Stimulated activated CD4-positive, alpha-beta T cell treated with anti-CD3 and anti-CD28 coated beads, Interleukin-15, amount 100 ng/mL, for 48 hours (primary cell): Measurements from ENCODE around the gene DCT.

ENCODE experiments used
- DNase-seq, 2 donors: peaks; one replicate each; pipeline ENCODE4 v3.0.0-alpha.2; 2020; ENCODE audit warnings: low read depth in 2 of 2

DCT gene

DNA sequence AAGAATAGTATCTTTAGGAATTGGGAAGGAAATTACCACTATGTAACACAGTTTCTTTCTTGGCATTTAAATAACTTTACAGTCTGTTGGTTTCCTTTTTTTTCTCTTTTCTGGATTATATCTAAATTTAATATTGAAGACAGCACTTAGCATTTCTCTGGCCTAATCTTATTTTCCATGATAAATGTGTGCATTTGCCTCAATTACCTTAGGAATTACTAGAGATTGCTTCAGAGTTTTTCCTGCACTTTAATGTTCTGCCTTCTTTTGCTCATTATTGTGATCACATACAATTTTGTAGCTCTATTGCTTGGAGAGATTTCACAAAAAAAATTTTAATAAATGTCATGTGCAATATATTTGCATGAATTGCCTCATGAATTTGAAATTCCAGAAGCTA, 25.1 kb downstream of the DCT start:
- no peak for DNase-seq

DNA sequence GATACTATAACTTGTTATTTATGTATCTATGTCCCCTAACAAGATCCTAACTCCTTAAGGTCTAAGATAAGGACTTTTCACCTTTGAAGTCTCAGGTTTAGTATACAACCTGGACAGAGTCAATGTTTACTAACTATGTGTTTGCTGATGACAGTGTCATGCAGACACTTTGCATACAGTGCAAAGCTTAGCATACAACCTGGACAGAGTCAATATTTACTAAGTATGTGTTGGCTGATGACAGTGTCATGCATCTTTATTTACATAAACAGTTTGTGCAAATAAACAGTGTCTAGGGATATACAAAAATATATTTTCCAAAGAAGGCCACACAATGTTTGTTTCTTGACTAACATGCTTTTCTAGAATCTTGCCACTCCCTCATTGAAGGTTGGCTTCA, 34.7 kb downstream of the DCT start:
- DNase-seq: no peak

DNA sequence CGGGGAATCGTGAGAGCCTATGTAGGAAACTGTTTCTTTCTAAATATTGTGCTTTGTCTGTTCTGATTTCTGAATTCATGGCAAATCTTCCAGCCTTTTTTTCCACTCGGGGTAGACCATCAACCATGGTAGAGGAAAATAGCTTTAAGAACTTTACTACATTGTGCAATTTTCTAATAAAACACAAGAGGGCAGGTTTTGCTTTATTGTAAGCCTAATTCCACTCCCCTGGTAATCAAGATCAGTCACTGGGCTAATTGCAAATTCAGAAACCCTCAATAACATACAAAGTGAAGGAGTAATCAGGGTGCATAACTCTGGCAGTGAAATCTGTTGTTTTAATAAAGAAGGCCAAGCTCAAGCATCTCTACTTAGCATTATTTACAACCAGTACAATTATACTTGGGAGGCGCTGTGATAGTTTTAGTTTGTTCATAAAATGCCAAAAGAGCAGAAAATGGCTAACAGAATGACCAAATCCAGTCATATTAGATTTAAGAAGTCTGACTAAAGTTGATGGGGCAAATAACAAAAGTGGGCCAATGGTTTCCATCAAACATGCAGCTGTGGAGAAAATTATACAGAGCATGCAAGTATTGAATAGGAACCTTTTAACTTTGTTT, 43.8 kb downstream of the DCT start:
- DNase-seq: no peak

DNA sequence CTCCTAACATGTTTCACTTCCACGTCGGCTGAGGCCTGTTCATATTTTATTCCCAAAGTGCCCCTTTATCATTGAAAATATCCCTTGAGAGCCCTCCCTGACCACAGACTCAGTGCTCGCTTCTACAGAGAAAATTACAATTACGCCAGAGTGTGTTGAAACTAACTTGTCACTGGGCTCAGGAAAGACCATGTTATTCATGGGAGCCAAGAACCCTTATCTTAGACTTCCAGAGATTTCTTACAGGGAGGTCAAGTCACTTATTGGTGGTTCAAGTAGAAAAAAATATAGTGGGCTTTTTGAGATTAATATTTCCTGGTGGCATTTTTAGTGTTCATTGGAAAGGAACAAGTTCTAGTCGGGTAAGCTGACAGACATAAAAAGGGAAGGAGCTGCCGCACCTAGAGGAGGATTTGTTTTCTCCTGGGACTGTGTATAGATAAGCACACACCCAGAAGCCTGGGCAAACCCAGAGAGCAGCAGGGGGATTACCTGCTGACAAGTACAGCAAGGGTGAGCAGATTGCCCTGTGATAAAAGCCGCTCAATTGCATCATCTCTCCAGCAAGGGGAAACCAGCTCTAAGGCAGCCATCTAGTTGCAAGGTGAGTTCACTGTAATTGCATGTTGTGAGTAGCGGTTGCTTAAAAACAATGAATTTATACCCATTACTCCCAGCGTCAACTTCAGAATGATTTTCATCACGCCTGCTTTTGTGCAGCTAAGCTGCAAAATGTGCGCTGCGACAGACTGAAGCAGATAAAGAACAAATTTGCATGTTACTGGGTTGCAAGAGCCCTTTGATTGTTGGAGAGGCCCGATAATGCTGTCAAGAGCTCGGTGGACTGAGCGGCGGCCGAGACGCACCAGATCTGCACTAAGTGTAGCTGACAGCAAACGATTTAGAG, 46.2 kb downstream of the DCT start:
- peak in 1 of 2 donors; percentile 19 for DNase-seq

DNA sequence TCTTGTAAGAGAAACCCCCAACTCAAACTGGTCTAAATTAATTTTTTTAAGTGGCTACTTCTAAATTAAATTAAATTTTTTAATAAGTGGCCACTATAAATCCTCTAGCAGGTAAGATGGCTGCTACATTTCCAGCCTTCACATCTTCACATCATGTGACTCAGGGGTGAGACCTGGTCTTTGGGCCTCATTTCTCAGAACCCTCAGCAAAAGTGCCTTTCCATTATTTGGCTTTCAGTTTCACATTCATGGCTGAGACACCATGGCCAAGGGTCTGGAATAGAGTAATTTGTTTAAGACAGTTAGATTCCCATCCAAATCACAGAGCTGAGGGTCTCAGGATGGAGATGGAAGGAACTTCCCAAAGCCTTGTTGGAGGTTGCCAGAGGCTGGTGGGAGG, 47.5 kb downstream of the DCT start:
- DNase-seq: no peak

DNA sequence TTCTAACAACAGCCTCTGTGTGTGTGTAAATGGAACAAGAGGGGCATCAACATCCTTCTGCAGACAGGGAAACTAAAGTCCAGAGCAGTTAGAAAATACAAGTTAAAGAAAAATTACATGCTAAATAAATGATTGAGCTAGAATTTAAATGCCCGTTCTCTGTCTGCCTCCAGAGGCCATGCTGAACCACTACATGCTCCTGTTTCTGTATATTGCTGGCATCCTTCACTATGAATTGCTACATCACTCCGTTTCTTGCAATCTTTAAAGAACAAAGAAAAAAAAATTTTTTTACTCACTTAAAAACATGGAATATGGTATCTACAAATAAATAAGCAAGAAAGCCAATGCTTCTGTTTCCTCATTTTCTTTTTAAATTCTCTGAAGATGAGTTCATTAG, 47.9 kb downstream of the DCT start:
- no peak for DNase-seq

DNA sequence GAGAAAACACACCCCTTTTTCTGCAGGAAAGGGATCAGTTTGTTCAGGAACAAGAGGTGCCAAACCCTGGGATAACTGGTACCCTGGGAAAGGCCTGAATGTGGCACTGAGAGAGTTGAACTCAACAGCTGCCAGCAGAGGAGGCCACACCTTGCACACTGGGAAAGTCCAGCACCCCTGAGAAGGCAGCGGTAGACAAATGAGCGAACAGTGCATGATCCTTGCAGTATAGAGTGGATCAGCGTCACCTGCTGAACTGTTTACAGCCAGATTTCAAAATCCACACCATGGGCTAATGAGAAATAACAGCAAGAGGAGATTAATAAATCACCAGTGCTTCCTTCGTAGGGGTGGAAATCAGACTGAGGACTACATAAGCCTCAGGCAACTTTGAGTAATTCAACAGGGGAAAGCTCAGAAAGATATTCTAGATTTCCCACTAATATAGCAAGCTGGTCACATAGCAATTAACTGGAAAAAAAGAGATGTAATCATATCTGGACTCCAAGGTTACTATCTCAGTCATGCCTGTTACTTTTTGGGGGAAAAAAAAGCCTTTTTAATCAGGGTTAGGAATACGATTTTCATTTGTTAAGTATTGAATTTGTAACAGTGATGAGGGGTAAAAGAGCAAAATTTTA, 52.0 kb downstream of the DCT start:
- DNase-seq: no peak

DNA sequence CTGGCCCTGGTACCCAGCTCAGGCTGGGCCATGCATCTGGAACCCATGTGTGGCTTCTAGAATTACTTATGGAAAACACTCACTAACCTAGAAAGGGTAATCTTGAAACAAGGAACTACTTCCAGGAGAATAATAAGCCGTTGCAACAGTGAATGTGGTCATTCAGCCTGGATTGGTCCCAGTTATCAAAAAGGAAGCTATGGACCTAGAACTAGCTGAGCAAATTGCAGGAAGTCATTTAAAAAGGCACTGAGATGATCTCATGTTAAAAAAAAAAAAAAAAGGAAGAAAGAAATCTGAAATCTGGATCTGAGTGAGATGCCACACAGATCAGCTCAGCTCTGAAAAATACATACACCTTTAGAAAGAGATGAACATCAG, 59.6 kb downstream of the DCT start:
- DNase-seq: no peak

DNA sequence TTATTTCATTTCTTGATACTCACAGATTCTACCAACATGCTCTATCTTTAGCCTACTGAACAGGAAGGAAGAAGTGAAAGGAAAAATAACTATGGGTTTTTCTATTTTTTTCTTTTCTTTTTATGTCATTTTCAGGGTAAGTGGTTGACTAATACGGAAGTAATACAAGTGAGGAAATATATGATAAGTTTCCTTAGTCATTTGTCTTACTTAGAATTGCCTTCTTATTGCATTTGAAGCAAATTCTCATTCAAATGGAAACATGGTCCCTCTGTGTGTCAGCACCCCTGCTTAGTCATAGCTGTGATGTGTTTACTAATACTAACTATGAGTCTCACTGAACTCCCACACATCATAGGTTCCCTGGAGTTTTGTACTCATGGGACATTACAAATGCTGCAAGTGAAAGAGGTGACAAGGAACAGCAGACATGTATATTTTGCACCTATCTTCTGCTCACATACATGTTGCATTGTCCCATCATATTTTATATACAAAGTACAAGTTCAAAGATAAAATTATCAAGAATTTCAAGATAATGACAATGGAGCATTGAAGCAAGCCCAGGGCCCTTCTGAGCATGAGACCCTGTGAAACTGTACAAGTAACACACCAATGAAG, 60.1 kb downstream of the DCT start:
- DNase-seq: peak; percentile 26 to 41

DNA sequence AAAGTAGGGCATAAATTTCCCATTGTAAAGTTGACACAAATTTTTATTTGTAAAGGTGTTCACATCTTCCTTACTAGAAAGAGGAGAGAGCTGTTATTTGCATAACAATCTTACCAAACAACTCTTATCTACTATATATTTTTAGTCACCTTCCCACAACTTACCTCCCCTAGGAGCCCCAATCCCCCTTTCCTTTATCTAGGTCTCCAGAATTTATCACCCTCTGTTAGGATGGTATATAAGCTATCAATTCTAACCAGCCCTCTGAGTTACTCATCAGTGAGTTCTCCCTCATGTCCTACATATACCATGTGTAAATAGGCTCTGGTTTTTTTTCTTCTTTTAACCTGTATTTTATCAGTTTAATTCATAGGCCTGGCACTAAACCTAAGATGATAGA, 62.2 kb downstream of the DCT start:
- no peak for DNase-seq

DNA sequence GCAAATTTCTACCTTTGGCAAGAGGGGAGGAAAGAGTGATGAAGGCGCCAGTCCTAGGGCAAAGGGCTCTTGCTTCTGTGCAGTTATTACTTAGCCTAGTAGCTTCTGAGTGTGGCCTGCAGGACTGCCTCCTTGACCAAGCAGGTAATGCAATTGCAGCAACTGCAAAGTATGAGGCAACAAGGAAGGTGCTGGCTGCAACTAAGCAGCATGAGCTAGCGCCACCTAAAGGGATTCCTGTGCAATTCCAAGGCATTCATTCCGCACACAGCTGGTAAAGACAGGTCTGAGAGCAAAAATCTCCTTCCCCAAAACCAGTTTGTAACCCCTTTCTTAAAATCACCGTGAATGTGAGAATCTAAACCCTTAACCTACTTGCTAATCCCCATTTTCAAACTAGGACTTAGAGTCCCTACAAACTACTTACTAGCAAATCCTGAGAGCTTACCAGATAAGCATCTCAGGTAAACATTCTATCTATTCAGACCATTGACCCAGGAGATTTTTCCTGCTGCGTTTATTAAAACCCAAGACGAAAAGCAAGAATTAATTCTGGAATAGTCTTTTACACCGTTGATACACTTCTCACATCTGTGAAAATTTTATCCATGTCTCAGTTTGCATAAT, 62.9 kb downstream of the DCT start:
- no peak for DNase-seq

DNA sequence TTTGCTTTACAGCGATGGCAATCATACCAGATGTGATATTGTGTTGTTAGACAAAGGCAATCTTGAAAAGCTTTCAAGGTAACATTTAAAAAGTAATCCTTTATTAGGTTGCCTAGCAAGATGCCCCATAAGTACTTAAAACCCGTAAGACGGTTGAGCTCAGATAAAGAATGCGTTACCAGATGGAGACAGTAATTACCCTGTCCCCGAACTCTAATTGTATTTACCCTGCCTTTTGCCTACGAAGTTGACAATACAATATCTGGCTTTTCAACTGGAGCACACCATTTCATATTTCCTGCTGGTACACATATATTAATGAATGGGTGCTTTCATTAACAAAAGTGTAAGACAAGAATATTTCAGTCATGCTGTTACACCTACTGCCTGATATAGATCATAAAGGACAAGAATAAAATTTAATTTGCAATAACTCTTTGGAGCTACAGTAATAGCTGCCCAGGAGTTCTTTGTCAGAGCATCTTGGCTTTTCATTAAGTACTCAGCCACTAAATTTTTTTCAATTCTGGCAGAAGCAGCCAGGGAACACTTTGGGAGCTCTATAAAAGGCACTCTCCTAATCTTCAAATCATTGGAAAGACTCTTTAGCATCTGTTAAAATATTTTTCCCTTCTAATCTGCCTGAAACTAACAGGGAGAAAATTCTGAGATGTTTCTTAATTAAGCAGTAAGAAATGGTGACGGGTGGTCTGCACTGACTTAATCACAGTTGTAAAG, 63.8 kb downstream of the DCT start:
- DNase-seq: no peak

DNA sequence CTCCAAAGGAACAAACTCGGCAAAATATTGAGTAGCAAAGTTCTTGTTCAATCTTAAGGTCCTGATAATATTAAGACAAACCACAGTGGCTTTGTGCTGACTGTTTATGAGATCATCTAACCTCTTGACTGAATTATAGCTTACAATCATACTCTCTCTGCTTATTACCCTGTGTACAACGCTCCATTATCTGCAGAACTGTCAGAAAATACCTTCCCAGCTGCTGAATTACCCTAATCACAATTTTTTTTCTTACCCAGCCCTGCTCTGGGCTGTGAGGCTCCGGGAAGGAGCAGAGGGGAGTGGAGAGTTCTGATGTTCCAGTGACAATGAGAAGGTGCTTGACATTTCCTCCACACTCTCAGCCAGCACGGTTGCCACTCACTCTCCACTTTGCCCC, 64.8 kb downstream of the DCT start:
- DNase-seq: no peak

DNA sequence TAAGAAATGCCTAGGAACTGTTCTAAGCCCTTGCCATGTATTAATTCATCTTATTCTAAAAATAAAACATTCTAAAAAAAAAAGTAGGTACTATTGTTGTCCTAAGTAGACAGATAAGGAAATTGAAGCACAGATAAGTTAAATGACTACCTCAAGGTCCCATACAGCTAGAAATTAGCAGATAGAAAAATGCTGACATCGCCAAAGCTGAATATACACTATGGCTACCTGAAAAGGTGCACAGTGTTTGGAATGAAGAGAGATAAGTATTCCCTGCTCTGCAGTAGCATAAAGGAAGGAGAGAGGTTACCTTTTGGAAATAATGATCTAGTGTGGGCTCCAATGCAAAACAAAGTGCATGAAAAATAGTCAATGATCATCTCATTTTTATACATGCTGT, 65.3 kb downstream of the DCT start:
- DNase-seq: no peak

DNA sequence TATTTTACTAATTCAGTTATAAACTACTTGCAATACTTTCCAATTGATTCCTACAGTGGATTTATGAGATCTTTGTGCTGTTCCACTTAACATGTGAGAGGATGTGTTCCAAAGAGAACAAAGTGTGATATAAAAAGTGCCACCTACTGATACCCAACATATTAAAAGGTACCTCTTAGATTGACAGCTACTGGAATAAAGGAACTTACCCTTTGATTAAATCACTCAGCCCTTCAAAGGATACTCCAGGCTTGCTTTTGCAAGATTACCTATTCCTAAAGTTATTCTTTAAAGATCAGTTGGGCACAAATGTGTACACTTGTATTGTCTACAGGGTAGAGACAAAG, 65.9 kb downstream of the DCT start:
- no peak for DNase-seq

DNA sequence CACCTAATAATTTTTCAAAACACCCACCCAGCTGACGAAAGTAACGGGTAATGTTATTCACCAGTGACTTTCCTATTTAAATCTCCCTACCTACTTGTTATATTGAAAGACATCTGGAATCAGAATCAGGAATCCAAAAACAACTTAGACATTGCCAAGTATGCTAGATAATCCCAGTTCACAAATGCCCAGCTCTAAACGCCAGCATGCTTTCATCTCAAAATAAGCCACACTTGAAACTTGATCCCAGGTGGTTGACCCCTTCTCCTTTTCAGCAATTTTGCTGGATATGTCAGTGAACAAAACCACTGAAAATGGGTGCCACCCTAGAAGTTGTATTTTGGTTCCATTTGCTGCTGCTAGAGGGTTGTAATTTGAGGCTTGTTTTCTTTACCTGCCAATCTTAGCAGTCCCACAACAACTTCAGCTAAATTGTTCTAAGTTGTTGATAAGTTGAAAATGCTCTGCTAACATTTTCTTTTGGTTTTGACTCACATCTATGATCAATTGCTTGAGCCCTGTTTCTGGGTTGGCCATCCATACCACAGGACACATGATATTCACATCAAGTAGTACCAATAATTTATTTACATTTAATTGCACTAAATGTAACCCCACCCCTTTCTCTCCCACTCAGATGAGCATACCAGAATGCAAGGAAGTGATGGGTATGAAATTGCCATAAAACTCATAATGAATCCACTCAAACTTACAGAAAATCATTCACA, 66.4 kb downstream of the DCT start:
- no peak for DNase-seq

DNA sequence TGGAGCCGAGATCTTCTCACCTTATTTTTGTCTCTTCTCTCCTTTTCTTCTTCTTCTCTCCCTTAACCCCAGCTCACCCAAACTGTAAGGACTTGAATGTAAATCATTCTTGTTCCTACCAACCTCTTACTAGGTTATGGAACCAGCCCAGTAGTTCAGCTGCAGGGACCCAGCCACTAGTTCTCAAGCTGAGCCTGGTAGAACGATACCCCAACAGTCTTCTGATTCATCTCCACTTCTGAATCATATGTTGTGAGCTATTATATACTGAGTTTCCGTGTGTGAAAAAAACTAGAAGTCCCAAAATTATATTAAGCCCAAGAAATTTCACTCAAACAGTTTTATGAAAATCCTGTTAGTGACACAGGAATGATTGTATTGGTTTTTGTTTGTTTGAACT, 67.7 kb downstream of the DCT start:
- no peak for DNase-seq

DNA sequence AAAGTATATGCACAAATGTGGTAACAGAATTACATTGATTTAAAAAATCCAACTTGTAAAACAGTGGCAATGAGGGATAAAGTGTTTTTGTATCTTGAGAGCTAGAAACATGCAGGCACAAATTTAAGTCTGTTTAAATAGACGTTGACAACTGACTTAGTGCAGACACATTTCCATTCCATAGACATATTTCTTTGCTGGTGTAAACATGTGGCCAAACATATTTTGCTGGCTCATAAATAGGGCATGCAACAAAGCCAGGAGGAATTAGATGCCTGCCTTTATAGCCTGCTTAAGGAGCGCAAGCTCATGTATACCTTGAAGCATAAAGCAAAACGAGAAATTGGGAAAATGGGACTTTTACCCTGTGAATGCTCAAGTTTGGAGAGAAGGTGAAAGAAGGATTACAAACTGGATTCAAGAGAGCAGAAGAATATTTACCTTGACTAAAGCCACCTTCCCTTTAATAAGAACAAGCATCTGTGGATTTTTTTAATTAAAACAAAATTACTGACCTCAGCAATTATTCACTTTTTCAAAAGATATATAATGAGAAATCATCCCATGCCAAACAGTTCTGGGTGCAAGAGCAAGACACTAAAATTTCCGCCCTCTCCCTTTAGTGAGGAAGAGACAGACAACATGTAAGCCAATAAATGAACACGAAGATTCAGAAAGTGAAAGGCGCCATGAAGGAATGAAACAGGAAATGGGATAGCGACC, 71.0 kb downstream of the DCT start:
- no peak for DNase-seq

DNA sequence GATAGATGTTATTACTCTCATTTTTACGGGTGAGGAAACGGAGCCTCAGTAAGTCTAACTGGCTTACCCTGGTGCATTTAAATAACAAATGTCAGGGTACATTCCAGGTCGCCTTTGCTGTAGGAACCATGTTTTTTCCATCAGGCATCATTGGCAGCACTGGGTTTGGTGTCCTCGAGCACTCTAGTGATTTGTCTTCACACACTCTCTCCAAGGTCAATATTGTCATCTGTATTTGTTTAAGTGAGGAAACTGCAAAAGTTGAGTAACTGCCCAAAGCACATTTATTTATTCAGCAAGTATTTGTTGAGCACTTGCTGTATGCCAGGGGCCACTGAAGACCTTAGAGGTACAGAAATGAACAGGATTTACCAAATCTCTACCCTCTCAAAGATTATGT, 78.6 kb downstream of the DCT start:
- DNase-seq: no peak

DNA sequence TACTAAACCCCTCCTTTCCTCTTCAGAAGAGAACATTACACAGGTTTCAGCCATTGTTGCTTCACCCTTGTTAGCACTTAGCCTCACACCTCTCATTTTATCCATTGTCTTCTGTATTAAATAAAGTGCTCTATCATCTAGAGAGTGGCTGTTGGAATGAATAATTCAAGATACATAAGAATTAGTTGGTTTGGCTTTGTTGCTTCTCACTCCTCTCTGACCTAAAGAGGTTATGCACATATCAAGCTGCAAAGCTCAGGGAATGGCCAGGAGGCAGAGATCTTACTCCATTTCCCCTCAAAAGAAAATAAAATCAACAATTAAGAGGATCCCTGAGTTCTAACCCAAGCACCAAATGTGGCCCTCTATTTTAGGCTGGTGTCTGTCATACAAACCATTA, 79.7 kb downstream of the DCT start:
- DNase-seq: no peak
